HG03097 (cell line): ENCODE results near the gene LAMA5.

ENCODE experiments used
- ATAC-seq: cut with Tn5 transposase; IDR thresholded peaks from one replicate; pipeline ENCODE4 v1.9.1; 2021; ENCODE audit not compliant: unreplicated experiment, low FRiP score

LAMA5 gene

DNA sequence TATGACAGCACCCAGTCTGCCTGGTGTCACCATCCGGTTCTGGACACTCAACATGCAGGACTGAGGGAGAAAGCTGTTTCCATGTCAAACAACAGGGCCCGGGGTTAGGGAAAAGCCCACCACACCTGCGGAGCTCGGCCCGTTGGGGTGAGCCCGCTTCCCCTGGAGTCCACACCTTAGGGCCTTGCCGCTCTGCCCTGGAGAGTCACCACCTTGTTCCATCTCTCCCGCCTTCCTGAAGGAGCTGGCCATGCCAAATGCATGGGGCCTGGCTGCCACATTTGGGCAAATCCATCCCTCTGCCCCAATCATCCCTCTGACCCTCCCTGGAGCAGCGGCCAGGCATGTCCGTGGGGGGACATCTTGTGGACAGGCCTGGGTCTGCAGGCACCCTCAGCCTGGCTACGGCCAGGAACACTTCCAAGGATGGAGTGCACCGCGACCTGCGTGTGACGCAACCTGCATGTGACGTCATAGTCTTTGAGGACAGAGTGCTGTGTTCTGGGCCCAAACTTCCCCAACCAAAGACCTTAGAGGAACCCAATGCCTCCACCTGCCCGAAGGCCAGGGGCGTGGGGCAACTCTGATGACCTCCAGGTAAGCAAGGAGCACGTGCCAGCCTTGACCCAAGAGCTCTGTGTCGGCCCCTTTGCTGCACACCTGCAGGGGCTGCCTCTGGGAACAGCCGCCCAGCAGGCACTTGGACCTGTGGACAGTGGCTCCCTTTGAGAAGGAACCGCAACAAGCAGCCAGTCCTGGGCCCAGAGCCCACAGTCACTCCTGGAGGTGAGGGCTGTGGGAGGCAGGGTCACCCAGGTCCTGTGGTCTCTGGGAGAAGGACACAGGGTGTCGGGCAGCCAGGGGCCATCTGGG, 38.2 kb upstream of the LAMA5 start:
- no peak for ATAC-seq

DNA sequence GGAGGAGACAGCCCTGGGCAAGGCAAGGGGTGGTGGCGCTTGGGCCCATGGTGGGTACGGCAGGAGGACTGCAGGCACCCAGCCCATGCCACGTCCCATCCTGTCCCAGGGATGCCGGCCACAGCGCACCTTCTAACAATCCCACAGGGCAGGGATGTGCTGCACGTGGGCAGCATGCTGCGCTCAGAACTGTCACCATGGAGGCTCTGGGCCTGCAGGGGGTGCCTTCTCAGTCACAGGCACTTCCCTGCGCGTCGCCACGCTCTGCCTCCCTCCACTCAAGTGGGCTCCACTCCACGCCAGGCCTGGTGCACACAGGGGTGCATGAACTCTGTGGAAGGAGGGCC, 37.6 kb upstream of the LAMA5 start:
- no peak for ATAC-seq

DNA sequence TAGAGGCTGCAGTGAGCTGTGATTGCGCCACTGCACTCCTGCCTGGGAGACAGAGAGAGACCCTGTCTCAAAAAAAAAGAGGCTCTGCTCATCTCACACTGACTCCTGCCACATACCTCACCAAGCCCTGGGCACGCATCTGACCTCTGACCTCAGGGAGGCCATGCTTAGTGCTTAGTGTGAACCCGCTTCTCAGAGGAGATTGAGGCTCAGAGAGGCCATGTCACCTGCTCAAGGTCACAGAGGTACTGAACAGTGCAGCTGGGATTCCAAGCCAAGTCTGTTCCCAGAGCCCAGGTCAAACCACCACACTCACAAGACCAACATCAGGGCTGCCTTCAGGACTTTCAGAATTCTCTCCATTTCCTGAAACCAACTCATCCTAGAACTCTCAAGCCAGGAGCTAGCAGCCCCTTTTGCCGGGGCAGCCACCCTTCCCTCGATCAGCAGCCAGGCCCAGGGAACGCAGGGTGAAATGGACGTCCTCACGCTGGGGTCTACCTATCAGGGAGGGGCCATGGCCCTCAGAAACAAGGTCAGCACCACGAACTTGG, 37.1 kb upstream of the LAMA5 start:
- ATAC-seq: no peak

DNA sequence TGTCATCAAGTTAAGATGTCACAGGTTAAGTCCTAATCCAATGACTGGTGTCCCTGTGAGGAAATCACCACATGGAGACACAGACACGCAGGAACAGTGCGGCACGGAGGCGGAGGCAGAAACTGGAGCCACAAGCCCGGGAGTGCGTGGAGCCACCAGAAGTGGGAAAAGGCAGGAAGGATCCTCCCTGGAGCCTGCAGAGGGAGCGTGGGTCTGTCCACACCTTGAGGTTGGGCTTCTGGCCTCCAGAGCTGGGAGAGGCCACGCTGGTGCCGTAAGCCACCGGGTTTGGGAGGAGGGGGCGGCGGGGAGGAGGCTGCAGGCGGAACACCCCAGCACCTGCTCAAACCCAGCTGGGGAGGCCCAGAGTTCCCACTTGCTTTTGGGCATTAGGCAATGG, 36.2 kb upstream of the LAMA5 start:
- no peak for ATAC-seq

DNA sequence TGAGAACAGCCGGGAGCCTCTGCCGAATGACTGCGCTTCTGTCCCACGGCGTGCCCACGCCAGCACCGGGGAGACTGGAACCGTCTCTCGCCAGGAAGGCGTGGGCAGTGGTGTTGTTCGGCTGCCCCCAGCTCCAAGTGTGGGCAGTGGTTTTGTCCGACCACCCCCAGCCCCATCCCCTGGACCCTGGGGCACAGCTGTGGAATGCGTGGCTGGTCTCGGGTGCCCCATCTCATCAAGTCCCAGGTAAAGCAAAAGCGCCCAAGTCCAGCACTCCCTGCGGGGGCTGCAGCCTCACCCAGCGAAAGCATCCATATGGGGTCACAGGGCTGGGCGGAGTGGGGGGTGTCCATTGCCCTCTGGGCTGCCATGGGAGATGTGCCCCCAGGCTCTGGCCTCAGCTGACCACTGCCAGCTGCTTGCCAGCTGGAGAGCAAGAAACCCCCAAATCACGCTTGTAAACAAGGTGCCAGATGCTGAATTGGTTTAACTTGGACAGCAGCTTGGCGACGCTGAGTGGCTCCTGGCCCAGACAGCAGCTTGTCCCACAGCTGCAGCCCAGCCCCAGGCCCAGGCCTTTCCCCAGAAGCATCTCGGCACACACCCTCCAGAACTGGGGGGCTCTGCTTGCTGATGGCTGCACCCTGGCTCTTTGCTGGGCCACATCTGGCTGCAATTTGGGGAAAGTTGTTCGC, 35.5 kb upstream of the LAMA5 start:
- no peak for ATAC-seq

DNA sequence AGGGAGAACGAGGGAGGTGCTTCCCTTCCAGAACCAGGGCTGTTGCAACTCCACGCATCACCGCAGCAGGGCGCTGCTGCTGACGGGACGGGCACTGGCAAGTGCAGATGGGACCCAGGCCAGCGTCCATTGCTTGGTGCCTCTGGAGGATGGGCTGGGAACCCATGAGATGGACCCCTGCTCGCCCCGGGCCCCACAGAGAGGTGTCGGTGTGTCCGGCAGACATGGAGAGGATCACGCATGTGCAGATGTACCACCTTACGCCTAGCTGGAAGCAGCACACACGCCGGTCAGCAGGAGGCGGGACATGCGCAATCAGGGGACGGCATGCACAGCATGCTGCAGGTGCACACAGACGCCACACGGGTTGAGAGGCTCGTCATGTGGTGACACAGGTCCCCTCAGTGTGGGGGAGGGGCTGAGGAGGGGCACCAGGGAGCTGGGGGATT, 34.2 kb upstream of the LAMA5 start:
- ATAC-seq: no peak

DNA sequence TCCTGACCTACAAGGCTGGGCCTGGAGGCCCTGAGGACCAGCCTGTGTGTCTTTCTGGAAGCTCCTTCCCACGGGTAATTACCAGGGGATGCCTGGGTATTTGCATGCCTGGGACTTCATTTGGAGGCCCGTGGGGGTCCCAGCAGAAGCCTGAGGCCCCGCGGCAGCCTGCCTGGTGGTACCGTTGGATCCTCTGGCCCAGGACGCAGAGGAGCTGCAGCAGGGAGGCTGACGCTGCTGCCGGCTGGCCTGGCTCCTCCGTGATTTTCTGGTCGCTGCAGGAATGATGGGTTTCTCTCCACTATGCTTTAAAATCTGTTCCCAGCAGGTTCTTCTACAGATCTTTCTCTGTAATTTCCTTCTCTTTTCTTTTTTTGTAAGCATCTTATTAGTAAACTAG, 33.4 kb upstream of the LAMA5 start:
- ATAC-seq: no peak

DNA sequence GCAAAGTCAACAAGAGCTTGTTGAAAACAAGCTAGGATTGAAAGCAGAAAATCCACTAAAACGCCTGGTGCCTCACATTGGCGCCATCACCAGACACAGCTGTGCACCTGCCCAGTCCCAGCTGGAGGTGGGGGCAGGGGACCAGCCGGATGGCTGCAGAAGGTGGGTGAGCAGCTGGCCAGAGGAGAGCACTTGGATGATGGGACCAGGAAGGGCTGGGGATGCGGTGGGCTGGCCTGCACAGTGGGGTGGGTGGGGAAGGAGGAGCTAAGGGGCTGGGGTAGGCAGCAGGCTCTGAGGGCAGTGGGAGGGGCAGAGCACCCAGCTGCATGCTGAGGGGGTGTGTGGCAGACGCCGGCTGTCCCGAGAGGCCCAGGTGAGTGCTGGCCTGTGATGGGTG, 32.9 kb upstream of the LAMA5 start:
- ATAC-seq: no peak

DNA sequence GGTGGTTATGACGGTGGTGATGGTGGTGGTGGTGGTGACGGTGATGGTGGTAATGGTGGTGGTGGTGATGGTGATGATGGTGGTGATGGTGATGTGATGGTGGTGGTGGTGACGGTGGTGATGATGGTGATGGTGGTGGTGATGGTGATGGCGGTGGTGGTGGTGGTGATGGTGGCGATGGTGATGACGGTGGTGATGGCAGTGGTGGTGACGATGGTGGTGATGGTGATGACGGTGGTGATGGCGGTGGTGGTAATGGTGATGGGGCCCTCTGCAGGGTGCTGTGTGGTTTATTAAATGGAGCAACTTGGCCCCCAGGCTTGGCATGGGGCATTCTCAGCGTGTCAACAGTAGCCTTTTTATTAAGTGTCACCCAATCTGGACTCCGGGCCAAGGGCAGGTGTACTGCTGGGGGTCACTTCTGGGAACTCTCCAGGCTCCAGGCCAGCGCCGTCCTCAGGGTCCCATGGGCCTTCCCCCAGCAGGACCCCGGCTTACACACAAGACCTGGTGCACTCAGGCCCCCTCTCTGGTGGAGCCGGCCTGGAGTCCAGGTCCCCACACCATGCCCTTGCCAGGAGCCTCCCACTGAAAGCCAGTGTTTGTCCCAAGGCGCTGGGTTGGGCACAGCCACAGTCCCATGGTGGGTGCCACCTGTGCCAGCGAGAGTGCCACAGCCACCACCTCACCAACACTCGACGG, 31.2 kb upstream of the LAMA5 start:
- ATAC-seq: no peak

DNA sequence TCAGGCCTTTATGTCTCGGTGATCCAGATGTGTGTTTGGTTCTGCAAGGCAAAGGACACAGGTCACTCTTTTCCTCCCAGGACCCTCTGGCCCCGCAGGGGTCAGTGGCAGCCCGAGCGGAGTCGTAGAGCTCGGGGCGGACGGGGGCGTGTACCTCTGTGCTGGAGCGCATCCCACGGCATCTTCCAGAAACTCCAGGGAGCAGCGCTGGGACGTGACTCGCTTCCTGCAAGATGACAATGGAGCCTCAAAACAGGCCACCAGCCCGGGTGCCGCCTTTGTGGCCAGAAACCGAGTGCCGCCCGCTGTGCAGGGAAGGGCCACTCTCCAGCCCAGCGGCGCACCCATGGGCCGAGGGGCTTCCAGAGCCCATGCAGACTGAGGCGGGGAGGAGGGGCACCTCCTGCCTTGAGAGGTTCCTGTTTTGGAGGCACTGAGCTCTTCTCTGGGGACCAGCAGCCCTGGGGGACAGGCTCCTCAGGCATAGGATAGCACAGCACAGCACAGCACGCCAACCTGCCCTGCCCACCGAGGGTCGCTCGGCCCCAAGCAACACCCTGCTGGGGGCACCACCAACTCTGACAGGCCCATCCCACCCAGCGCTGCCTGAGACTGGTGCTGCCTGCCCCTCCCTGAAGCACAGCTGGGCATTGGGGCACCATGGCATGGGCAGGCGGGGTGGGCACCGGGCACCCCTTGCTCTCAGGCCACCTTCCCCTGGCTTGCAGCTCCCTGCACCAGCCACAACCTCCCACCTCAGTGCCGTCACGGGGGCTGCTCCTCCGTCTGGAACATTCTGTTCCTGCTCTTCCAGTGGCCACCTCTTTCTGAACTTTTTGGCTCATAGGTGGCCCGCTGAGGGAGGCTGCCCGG, 29.5 kb upstream of the LAMA5 start:
- no peak for ATAC-seq

DNA sequence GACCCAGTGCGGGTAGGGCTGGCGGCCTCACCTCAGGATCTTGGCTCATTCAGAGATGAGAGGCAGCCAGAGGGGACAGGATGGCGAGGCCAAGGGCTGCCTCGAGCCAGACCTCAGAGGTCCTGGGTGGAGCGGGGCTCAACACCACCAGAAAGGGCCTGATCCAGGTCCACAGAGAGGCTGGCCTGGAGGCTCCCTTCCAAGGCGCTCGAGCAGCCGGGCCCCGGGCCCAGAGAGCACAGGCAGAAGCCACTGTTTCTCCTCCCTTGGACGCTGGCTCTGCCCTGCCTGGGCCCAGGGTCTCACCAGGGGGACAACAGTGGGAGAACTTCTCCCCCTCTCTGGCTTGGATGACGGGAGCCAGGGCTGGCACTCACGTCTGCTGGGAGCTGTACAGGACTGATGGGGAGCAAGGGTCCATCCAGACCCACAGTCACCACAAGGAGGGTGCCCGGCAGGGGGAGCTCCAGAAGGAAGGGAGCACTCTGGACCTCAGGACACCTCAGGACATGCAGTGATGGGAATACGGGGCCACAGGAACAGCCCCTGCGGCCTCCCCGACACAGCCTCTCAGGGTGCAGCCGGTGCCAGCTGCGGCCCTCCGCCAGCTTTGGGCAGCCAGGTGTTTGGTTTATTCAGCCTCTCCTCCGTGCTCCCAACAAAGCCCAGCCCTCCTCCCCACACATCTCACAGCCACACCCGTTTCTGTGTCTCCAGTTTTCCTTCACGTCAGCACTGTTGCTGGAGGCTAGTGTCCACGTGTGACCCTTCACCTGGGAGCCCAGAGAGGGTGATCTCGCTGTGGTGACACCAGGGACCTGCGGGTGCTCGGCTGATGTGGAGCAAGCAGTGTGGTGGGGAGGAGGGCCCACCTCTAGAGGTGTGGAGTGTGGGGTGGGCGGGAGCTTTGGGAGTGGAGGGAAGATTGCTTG, 28.5 kb upstream of the LAMA5 start:
- ATAC-seq: no peak

DNA sequence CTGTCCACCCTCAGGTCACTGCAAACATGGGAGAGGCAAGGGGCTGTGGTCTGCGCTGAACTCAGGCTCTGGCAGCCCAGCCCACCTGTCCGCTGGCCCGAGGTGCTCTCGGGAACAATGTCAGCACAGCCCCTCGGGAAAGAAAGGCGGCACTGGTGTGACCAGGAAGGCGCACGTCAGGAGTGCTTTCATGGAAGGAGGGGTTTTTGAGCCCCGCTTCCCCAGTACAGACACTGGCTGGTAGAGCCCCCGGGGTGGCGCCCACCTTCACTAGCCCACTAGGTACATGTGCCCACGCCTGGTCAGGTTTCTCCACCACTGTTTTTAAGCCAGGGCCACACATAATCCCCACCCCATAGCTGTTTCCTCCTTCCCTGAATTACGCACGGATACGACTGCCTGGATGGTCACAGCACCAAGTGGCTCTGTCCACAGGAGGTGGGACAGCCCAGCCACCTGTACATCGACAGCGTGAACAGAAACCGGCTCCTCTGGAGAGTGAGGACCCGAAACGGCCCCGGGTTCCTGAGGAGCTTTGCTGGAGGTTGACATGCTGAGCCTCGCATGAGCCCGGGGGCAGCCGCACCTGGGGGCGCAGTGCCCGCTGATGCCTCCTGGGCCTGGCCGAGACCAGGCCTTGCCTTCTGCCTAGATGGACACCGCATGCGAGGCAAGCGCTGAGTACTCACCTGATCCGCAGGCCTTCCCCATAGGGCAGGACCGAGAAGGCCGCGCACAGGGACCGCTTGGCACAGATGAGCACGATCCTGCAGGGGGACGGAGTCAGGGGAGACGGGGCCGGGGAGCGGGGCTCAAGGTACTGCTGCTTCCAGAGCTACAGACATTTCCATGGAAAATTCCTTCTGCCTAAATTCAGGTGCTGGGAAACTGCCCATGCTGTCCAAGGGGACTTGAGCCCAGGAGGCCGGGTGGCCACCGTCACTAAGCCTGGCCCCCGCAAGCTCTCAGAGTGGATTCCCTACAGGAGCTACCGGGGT, 27.4 kb upstream of the LAMA5 start:
- ATAC-seq: no peak

DNA sequence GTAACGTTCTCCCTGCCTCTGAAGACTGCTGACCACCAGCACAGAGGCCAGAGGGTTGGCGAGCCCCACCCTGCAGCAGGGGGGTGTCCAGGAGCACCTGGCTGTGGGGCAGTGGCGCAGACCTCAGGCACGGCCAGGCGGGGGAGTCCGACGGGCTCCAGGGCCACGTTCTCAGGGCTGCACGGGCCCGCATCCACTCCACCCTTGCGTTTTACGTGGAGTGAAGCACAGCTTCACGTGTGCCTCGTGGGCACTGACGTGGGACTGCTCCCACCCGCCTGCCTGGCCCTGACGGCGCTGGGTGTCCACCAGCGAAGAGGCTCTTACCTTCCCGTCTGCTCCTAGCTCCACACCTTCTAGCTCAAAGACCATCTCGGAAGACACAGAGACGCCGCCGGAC, 26.7 kb upstream of the LAMA5 start:
- no peak for ATAC-seq

DNA sequence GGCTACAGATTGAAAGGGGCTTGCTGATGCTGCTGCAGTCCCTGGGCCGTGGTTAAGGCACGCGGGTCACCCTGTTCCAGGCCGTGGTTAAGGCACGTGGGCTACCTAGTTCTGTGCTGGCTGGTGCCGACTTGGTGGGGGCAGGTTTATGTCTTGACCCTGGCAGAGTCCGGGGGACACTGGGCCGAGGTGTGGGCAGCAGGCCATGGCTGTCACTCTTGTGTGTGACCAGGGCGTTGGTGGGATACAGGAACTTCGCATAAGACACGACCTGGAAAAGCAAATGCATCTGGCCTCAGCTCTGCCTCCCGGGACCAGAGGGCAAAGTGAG, 26.2 kb upstream of the LAMA5 start:
- no peak for ATAC-seq

DNA sequence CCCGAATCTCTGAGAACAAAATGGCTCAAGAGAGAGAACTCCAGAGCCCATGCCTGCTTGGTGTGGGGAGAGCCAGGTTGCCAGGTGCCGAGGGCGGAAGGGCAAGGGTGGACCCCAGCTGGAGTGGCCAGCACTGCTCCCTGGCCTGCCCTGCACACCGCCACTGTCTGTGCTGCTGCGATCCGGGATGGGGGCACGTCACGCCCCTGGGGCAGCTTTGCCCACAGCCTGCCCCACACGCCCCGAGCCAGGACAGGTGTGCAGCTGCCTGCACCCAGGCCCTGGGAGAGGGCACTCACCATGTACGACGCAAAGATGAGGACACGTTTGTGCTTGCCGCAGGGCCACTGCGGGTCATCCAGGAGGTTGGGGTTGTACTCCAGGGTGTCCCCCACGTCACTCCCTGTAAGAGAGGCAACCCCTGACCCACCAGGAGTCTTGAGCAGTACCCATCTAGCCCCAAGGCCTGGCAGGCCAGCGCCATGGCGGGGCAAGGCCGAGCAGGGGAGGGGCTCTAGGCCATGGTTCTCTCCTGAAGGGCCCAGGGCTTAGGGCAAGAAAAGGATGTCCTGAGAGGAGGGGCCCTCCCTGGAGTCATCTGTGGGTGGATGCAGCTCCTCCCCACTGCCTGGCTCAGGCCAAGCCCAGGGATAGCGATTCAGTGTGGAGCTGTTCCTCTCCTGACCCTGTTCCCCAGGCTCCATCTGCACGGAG, 25.7 kb upstream of the LAMA5 start:
- ATAC-seq: no peak

DNA sequence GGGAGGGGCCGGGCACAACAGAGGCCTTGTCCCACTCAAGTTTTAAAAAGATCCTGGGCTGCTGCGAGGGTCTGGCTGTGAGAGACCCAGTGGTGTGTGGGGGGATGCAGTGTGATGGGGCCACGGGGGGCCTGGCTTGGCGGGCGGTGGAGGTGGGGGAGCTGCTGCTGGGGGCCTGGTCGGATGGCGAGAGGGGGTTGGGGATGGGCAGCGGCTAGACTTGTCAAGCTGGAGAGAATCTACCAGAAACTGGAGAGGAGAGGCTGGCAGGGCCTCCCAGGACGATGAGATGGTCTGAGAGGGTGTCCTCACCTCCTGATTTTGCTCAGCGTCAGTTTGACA, 24.9 kb upstream of the LAMA5 start:
- ATAC-seq: no peak

DNA sequence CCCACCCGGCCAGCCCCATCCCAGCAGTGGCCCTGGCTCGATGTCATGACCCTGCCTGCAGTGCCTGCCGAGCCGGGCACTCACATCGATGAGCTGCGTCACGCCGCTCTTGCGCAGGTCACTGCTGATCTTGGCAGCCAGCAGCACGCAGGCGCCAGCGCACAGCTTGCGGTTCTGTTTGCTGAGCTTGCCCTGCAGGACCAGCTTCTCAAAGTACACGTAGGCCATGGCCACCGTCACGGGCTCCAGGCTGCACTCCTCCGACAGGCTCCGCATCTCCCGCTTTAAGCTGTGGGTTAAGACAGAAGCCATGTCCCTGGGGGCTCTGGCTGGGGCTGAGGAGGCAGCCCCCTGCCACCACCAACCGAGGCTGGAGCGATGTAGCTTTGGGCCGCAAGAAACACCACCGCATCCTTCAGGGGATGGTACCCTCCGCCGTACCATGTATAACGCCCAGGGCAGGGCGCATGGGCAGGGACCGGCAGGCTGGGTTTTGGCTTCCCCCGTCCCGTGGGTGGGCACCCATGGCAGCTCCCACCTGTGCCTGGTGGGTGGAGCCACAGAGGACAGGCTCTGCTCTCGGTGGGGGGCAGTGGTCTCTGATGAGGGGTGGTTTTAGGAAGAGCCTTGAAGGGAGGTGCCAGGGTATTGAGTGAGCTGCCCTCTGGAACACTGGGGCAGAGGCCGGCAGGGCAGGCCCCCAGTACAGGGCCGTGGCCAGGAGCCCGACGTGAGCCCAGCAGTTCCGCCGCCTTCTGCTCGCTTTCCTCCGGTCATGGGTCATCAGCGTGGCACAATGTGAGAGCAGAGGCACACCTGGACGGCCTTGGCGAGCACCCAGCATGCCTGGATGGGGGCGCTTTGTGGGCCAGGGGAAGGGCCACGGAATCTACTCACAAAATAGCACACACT, 24.3 kb upstream of the LAMA5 start:
- ATAC-seq: no peak
